A673 (cell line): Measurements from ENCODE around the gene DEDD.

Experiments used
- CTCF ChIP-seq: fragments of 300-800, 200-600 bp; sonication (generic); conservative IDR thresholded peaks from 2 replicates; pipeline ENCODE4 v1.5.1; 2017; ENCODE audit warnings: low read depth, mild to moderate bottlenecking, antibody characterized with exemption, low read length, moderate library complexity, mixed read lengths
- EZH2 ChIP-seq: fragments of 200-600 bp; sonication (generic); IDR thresholded peaks from 2 replicates; pipeline ENCODE4 v1.6.1; 2017; ENCODE audit warnings: borderline replicate concordance, low read depth, mild to moderate bottlenecking, mixed read lengths, antibody characterized with exemption, low read length; ENCODE audit not compliant: poor library complexity, severe bottlenecking

- no peak for TF ChIP-seq CTCF
- no peak for TF ChIP-seq EZH2
Observed at GRCh38 chr1:161111527-161111926, 20.9 kb downstream of the DEDD start.
